T-helper 9 cell (primary cell): ENCODE results near the gene ABCA1.
"Not testable (repeated sequence)": the region's sequence is repeated elsewhere in the genome, so short reads cannot be mapped to it uniquely, and the experiment has no call there.

Experiments
- DNase-seq: peaks from one replicate; pipeline ENCODE4 v3.0.0-alpha.2; 2020

ABCA1 gene

DNA sequence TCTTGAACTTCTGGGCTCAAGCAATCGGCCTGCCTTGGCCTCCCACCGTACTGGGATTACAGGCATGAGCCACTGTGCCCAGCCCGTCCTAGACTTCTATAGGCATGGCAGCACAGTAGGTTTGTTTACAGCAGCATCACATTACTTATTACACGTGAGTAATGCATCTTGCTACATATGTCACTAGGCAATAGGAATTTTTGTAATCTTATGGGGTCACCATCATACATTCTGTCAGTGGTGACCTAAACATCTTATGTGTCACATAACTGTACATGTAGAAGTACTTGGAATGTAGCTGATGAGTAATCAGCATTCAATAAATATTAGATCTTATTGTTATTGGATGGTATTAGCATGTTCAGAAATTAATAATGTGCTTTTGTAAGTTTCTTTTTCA is 22.9 kb upstream of the ABCA1 start:
- no peak for DNase-seq

DNA sequence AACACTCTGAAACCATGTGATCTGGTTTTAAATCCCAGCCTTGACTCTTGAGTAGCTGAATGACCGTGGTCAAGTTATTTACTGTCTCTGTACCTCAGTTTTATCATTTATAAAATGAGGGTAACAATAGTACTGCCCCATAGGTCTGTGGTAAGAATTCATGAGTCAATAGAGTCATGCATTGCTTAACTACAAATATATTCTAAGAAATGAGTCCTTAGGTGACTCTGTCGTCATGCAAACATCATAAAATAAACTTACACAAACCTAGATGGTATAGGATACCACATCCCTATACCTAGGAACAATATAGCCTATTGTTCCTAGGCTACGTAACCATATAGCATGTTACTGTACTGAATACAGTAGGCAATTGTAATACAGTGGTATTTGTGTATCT is 20.3 kb upstream of the ABCA1 start:
- DNase-seq: no peak

- DNase-seq: no peak
Measured at GRCh38 chr9:104944871-104945270, 16.9 kb upstream of the ABCA1 start.

- DNase-seq: no peak
Measured at GRCh38 chr9:104944356-104944755, 16.4 kb upstream of the ABCA1 start.

GRCh38 chr9:104941597-104941996 is 13.6 kb upstream of the ABCA1 start:
- DNase-seq: no peak

- no peak for DNase-seq
Measured at GRCh38 chr9:104936291-104936690, 8.3 kb upstream of the ABCA1 start.

- DNase-seq: not testable (repeated sequence)
Measured at GRCh38 chr9:104935501-104935810, 7.5 kb upstream of the ABCA1 start.

- no peak for DNase-seq
Measured at GRCh38 chr9:104934691-104935500, 6.9 kb upstream of the ABCA1 start.

DNA sequence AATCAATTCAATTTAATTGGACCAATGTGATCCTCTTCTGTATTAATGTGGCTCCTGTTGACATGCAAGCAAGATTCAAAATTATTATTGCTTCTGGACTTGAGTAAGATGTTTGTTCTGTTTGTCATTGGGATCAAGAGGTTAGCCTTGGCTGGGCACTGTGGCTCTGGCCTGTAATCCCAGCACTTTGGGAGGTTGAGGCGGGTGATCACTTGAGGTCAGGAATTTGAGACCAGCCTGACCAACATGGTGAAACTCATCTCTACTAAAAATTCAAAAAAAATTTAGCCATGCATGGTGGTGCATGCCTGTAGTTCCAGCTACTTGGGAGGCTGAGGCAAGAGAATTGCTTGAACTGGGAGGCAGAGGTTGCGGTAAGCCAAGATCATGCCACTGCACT is 5.1 kb upstream of the ABCA1 start:
- not testable (repeated sequence) for DNase-seq

DNA sequence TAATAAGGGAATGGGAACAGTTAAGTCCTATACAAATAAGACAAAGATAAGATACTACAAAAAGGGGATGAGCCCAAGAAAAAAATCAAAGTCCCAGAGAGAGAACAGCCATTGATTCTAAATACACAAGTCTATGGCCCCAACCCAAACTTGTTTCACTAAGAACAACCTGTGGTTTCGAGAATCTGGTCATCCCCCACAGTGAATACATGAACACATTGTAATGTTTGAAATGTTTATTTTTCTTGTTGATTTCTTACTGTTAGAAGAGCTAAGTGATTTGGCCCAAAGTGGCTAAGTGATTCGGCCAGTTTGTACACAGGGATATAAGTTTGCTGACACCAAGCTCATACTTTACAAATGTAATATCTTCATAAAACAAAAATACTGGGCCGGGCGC is 3.3 kb upstream of the ABCA1 start:
- DNase-seq: no peak

GRCh38 chr9:104927216-104927911 is 591 bp downstream of the ABCA1 start:
- peak; percentile 3 for DNase-seq

DNA sequence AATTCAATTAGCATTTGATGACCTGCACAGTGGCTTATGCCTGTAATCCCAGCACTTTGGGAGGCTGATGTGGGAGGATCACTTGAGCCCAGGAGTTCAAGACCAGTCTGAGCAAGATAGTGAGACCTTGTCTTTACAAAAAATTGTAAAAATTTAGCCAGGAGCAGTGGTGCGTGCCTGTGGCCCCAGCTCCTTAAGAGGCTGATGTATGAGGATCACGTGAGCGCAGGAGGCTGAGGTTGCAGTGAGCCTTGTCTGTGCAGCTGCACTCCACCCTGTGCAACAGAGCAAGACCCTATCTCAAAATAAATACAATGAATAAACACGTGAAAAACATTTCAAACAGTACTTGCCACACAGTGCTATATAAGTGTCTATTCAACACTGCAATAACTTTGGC is 4.2 kb downstream of the ABCA1 start:
- no peak for DNase-seq

- DNase-seq: no peak
Measured at GRCh38 chr9:104923289-104923688, 4.7 kb downstream of the ABCA1 start.

DNA sequence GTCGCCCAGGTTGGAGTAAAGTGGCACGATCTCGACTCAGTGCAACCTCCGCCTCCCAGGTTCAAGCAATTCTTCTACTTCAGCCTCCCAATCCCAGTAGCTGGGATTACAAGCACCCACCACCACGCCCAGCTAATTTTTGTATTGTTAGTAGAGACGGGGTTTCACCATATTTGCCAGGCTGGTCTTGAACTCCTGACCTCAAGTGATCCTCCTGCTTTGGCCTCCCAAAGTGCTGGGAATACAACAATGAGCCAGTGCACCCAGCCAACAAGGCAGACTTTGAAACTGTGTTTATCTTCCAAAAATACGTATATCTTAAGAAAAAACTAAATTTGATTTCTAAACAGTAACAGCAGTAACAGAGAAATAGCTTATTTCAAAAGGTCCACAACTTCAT is 5.2 kb downstream of the ABCA1 start:
- not testable (repeated sequence) for DNase-seq

DNA sequence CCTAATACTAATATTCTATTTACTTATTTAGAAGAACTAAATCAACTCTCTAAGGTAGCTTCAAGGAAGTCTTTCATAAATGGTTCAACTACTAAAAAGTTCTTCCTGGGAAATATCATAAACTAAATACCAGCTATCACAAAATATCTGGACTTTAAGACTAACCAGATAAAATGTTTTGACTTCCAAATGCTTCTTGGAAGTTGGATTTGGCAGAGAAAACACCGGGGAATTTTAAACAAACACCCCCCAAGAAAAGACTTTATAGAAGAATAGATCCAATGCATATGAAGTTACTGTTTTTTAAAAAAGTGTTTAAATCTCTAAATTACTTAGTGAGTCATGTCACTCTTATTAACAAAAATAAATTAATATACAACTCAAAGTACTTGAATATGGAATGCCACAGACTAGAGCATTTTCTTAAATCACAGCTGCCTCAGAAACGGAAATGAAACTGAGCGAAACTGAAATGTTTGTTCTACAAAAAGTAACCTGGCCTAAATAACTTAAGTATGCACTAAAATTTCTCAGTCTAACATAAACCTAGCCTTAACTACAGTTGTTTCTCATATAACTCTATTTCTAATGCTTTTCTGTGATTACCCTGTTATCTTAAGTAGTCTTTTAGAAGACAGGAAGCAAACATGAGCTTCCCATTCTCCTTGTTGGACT is 6.8 kb downstream of the ABCA1 start:
- no peak for DNase-seq

- DNase-seq: no peak
Measured at GRCh38 chr9:104915753-104916152, 12.2 kb downstream of the ABCA1 start.

GRCh38 chr9:104915049-104915448 is 12.9 kb downstream of the ABCA1 start:
- DNase-seq: no peak

DNA sequence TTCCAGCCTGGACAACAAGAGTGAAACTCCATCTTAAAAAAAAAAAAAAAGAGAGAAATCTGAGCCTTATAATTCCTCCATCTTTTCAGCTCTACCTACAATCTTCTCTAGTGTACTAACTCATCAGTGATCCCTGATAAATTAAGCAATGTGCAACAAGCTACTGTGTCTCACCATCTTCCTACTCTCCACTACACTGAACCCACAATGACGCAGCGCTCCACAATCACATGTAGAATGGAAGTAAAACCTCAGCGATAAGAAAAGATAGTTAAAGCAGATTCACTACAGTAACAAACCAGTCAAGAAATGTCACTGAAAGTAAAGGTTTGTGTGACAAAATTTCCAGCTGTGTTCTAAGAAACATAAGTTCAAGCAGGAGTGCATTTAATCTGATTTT is 13.5 kb downstream of the ABCA1 start:
- no peak for DNase-seq

- DNase-seq: no peak
Measured at GRCh38 chr9:104912606-104913005, 15.3 kb downstream of the ABCA1 start.

DNA sequence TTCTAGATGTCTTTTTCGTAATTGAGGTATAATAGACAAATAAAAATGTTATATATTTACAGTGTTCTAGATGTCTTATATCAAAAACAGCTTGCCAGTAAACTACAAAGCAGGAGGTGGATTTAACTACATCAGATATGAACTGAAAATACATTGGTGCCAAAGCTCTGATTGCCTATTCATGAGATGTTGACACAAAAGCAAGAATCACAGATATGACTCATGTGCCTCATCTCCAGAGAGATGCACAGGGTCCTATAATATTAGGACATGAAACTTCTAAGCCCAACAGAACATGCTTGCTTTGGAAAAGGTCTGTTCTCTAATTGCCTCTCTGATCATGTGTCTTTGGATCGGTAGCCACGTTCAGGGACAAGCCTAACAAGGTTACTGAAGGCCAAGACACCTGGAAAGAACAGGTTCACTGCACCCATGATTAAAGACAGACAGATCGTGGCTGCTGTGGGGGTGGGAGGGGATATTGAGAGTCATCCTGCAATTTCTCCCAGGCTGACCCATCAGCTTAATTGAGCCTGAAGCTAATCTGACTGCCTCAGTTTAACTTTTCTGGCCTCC is 16.8 kb downstream of the ABCA1 start:
- DNase-seq: no peak

GRCh38 chr9:104907278-104907951 is 20.5 kb downstream of the ABCA1 start:
- DNase-seq: no peak

DNA sequence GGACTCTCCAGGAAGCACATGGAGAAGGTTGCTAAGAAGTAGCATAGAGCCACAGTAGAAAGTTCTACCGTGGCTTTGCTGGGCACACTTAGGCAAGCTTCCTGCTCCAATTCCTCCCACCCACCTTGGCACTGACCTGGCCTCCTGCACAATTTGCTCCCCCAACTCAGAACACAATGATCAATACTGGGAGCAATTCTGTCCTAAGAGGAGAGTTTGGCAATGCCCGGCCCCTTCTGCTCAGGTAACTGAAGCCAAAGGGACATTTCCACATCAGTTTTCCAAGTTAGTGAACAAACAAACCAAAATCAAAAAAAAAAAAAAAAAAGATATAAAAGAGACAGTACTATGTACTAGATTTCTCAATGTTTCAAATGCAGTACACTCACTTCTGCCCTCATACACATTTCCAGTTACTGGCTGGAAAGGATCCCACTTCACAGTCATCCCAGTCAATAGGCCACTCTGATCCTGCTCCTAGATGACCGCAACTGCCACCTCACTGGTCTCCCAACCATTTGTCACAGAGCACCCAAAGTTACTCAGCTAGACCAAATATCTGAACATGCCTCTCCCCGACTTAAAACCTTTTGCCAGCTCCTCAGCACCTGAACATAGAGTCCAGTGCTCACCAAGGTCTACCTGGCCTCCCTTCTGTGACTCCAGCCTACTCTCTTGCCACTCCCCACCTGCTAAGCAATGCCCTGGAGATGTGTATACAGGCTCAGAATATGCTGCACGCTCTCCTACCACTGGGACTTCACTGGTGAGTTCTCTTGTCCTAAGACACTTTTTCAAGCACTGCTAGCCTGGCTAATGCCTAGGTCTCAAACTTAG is 21.3 kb downstream of the ABCA1 start:
- no peak for DNase-seq
